Smooth muscle cell (in vitro differentiated cells): ENCODE results near the gene ZNF528. TPM values are rescaled to one million over a fixed set of nuclear protein-coding genes. Genes with fewer than 3 reads are reported as not detected.

Experiments used
- DNase-seq: peaks from one replicate; lab custom pipeline; 2025; ENCODE audit not compliant: unreplicated experiment; lab: John Stamatoyannopoulos, UW
- H2AFZ ChIP-seq: fragments of 200-600 bp; sonication (generic); 2 replicates; pipeline ENCODE4 v1.6.0; 2016; ENCODE audit warnings: antibody characterized with exemption, low read depth, mild to moderate bottlenecking
- H3F3A ChIP-seq: fragments of 200-600 bp; sonication (generic); 2 replicates; pipeline ENCODE4 v1.6.0; 2017; ENCODE audit warnings: antibody characterized with exemption, low read depth
- H3K27ac ChIP-seq: fragments of 200-600 bp; sonication (generic); 2 replicates; pipeline ENCODE4 v1.5.1; 2016; ENCODE audit warnings: low read depth, mild to moderate bottlenecking
- H3K27me3 ChIP-seq: fragments of 200-600 bp; sonication (generic); 2 replicates; pipeline ENCODE4 v1.6.1; 2016; ENCODE audit warnings: low read depth, mild to moderate bottlenecking
- H3K36me3 ChIP-seq: fragments of 200-600 bp; sonication (generic); 2 replicates; pipeline ENCODE4 v1.5.1; 2016; ENCODE audit warnings: low read depth
- H3K4me1 ChIP-seq: fragments of 200-600 bp; sonication (generic); 2 replicates; pipeline ENCODE4 v1.5.1; 2016; ENCODE audit warnings: low read depth
- H3K4me2 ChIP-seq: fragments of 200-600 bp; sonication (generic); 2 replicates; pipeline ENCODE4 v1.6.0; 2016; ENCODE audit warnings: mild to moderate bottlenecking
- H3K4me3 ChIP-seq: fragments of 200-600 bp; sonication (generic); 2 replicates; pipeline ENCODE4 v1.5.1; 2016; ENCODE audit warnings: mild to moderate bottlenecking
- H3K79me2 ChIP-seq: fragments of 200-600 bp; sonication (generic); 2 replicates; pipeline ENCODE4 v1.6.0; 2016; ENCODE audit warnings: low read depth, mild to moderate bottlenecking
- H3K9ac ChIP-seq: fragments of 200-600 bp; sonication (generic); 2 replicates; pipeline ENCODE4 v1.6.0; 2016; ENCODE audit warnings: low read depth
- H3K9me3 ChIP-seq: fragments of 200-600 bp; sonication (generic); replicated peaks from 2 replicates; pipeline ENCODE4 v1.5.1; 2016; ENCODE audit warnings: low read depth
- H4K20me1 ChIP-seq: fragments of 200-600 bp; sonication (generic); 2 replicates; pipeline ENCODE4 v1.6.0; 2016; ENCODE audit warnings: low read depth
- WGBS: methylation state at CpG from one replicate; pipeline ENCODE4 v1.1.7; 2016; ENCODE audit warnings: low lambda C conversion rate; 5-methylcytosine and 5-hydroxymethylcytosine counted together
- polyA plus RNA-seq: library from polyadenylated mRNA; unstranded; fragments of >200 nt; fragmentation: Nextera tagmentation; extraction: Ambion mirVana; gene quantifications from 2 replicates; pipeline ENCODE4 v1.2.1, GENCODE V29; 2016
- total RNA-seq: library from RNA; depleted of rRNA; stranded (reverse); fragments of >200 nt; gene quantifications from 2 replicates; pipeline ENCODE4 v1.2.3, GENCODE V29; 2014
- TF ChIP-seq, protein P1 (sequence below): fragments of 200-600 bp; sonication (generic); IDR thresholded peaks from 2 replicates; pipeline ENCODE4 v1.5.1; 2017; ENCODE audit warnings: borderline replicate concordance, mild to moderate bottlenecking, antibody characterized with exemption; ENCODE audit not compliant: insufficient read depth, poor library complexity, severe bottlenecking

Gene ZNF528
- total and polyA plus RNA-seq, 2 experiments from 2014 or later: 16.3 to 21.0 TPM

DNA sequence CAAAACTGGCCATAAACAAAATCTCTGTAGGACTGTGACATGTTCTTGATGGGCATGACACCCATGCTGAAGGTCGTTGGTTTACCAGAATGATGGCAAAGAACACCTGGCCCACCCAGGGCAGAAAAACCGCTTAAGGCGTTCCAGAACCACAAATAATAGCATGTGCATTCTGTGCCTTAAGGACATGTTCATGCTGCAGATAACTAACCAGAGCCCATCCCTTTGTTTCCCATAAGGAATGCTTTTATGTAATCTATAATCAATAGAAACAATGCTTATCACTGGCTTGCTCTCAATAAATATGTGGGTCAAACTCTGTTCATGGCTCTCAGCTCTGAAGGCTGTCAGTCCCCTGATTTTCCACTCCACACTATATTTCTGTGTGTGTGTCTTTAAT lies 44.5 kb downstream of the ZNF528 start:
- TF ChIP-seq, protein P1, sequence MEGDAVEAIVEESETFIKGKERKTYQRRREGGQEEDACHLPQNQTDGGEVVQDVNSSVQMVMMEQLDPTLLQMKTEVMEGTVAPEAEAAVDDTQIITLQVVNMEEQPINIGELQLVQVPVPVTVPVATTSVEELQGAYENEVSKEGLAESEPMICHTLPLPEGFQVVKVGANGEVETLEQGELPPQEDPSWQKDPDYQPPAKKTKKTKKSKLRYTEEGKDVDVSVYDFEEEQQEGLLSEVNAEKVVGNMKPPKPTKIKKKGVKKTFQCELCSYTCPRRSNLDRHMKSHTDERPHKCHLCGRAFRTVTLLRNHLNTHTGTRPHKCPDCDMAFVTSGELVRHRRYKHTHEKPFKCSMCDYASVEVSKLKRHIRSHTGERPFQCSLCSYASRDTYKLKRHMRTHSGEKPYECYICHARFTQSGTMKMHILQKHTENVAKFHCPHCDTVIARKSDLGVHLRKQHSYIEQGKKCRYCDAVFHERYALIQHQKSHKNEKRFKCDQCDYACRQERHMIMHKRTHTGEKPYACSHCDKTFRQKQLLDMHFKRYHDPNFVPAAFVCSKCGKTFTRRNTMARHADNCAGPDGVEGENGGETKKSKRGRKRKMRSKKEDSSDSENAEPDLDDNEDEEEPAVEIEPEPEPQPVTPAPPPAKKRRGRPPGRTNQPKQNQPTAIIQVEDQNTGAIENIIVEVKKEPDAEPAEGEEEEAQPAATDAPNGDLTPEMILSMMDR: no peak
- DNase-seq: no peak
- Histone ChIP-seq H3K9me3 (peaks cover 10% of the 10 kb centered on the region), H3K4me1 (no peaks in the 10 kb centered on the region), H3K4me3 (no peak overlapping the region), H3K9ac (no peak overlapping the region), H3K36me3 (peaks cover 5% of the 10 kb centered on the region), H3K79me2 (no peaks in the 10 kb centered on the region), H3K27ac (no peak overlapping the region), H4K20me1 (no peaks in the 10 kb centered on the region), H3K4me2 (no peak overlapping the region), H2AFZ (no peak overlapping the region), H3F3A (no peaks in the 10 kb centered on the region), H3K27me3 (no peaks in the 10 kb centered on the region)
- 72% methylated on average over 3 of the region's 3 CpGs for WGBS

DNA sequence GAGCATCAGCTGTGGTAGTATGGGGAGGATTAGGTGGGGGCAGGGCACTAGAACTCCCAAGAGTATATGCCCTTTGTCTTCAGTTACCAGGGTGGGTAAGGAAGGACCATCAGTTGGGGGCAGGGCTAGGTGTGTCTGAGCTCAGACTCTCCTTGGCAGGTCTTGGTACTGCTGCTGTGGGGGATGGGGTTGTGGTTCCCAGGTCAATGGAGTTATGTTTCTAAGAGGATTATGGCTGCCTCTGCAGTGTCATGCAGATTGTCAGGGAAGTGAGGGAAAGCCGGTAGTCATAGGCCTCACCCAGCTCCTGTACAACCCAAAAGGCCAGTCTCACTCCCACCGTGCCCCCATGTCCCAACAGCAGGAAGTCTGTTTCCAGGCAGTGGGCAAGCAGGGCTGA lies 46.9 kb downstream of the ZNF528 start:
- H3K4me2 ChIP-seq: no peak overlapping the region
- WGBS: 50% methylated on average over 2 of the region's 2 CpGs
- H3K4me1 ChIP-seq: no peaks in the 10 kb centered on the region
- H3K36me3 ChIP-seq: no peaks in the 10 kb centered on the region
- H3K4me3 ChIP-seq: no peak overlapping the region
- no peak overlapping the region for H3K27ac ChIP-seq
- no peaks in the 10 kb centered on the region for H4K20me1 ChIP-seq
- no peak for DNase-seq
- no peak overlapping the region for H2AFZ ChIP-seq
- H3K79me2 ChIP-seq: no peaks in the 10 kb centered on the region
- TF ChIP-seq, protein P1: no peak
- H3F3A ChIP-seq: no peaks in the 10 kb centered on the region
- peaks cover 8% of the 10 kb centered on the region for H3K9me3 ChIP-seq
- no peak overlapping the region for H3K9ac ChIP-seq
- H3K27me3 ChIP-seq: no peaks in the 10 kb centered on the region

DNA sequence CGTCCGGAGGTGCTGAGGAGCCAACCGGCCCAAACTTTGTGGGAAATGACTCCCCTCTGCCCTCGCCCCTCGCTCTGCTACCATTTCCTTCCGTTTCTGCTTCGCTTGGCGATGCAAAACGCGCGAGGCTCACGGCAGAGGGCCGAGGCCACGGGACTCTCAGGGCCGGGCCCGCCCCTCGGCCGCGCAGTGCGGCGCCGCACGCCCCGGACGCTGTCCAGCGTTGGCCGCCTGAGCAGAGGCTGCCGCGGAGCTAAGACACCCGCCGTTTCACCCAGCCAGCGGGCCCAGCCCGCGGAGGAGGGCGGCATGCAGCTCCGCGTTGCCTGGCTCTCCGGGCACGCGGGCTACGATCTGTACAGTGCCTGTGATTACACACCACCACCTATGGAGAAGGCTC lies 53.6 kb downstream of the ZNF528 start:
- no peak overlapping the region for H3K4me2 ChIP-seq
- H4K20me1 ChIP-seq: no peaks in the 10 kb centered on the region
- no peaks in the 10 kb centered on the region for H3K27me3 ChIP-seq
- H3K9me3 ChIP-seq: peaks cover 3% of the 10 kb centered on the region
- H3K4me3 ChIP-seq: no peak overlapping the region
- TF ChIP-seq, protein P1: no peak
- no peaks in the 10 kb centered on the region for H3K79me2 ChIP-seq
- no peak overlapping the region for H2AFZ ChIP-seq
- DNase-seq: no peak
- H3K9ac ChIP-seq: no peak overlapping the region
- H3K27ac ChIP-seq: no peak overlapping the region
- H3F3A ChIP-seq: no peaks in the 10 kb centered on the region
- no peaks in the 10 kb centered on the region for H3K36me3 ChIP-seq
- no peaks in the 10 kb centered on the region for H3K4me1 ChIP-seq
- WGBS: 96% methylated on average over 27 of the region's 41 CpGs

DNA sequence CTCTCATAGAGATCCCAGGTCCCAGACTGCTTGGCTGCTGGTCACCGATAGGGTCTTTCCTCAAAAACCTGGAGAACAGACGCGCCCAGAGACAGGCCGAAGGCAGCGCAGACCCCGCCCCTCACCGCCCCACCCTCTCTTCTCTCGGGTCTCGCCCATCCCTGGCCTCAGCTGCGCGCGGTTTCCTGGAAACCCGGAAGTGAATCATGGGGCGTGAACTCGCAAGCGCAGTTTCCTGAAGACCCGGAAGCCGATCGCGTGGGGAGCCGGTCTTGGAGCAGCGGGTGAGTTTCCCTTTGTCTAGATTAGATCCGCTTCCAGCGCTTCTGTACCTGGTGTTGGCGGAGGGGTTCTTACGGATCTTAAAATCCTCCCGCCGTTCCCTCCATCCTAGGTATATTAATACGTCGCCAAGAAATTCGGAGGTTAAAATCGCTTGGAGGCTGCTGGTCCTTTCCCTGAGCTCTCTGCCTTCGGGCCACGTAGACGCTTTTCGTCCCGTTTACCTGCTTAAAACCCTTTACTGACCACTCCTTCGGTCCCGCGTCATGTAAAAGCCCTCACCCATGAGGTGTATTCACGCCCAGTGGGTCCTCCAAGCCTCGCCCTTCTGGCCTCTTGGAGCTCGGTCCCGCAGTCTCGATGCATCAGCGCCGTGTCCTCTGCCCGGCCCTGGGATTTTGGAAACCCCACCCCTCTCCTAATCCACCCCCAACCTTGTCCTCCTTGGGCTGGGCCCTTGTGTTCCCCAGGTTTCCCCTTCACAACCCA lies 55.9 kb downstream of the ZNF528 start, which contains the start of gene ZNF578:
TSS of gene ZNF578 (plus strand) at position 230 of the 771 bp plus-strand sequence. CDS start 48,293 bp downstream, outside the sequence.
- no peak within 1 kb of the TSS for H2AFZ ChIP-seq
- H3F3A ChIP-seq: no peaks in the 10 kb centered on the region
- H3K27ac ChIP-seq: no peak within 1 kb of the TSS
- no peaks in the 10 kb centered on the region for H3K4me1 ChIP-seq
- WGBS: 94% methylated on average over 48 of the region's 48 CpGs
- H4K20me1 ChIP-seq: no peaks in the 10 kb centered on the region
- H3K9me3 ChIP-seq: no peaks in the 10 kb centered on the region
- no peaks in the 10 kb centered on the region for H3K27me3 ChIP-seq
- DNase-seq: no peak
- no peaks in the 10 kb centered on the region for H3K36me3 ChIP-seq
- no peak within 1 kb of the TSS for H3K4me2 ChIP-seq
- no peak within 1 kb of the TSS for H3K9ac ChIP-seq
- H3K79me2 ChIP-seq: no peaks in the 10 kb centered on the region
- no peak within 1 kb of the TSS for H3K4me3 ChIP-seq
- TF ChIP-seq, protein P1: no peak
